ENCODE data around the gene C2. TPM values are rescaled to one million over a fixed set of nuclear protein-coding genes. Genes with fewer than 3 reads are reported as not detected.

Gene C2
- total and polyA plus RNA-seq, 8 donors, result 1.7 to 24.6 (median 4.9) TPM; not detected in 1

- H3K36me3 ChIP-seq, result peaks cover 68 to 100% (median 99%) of the 10 kb centered on the region in 4 donors
- H3K4me1 ChIP-seq, result no peaks in the 10 kb centered on the region
- intact Hi-C loops (cut with DNase I; ENCODE audit: low total_unique reads), result no loop called here
- no peaks in the 10 kb centered on the region for H3K9me3 ChIP-seq
- H3K4me3 ChIP-seq, result no peak overlapping the region
- H3K27me3 ChIP-seq, result no peaks in the 10 kb centered on the region
- WGBS, 5 donors, result 83 to 97% (median 93%) methylated on average over 3 of the region's 3 CpGs
- no peak for DNase-seq
- TF ChIP-seq POLR2AphosphoS5 (IDR thresholded peaks at IDR 0.05) (no peak), CTCF (IDR thresholded peaks at IDR 0.05) (no peak), EP300 (IDR thresholded peaks at IDR 0.05) (no peak), POLR2A (IDR thresholded peaks at IDR 0.05) (no peak)
- no peak overlapping the region for H3K27ac ChIP-seq
Measured at GRCh38 chr6:31889331-31889972, 38.1 kb upstream of the C2 start.

- H3K9me3 ChIP-seq, result no peaks in the 10 kb centered on the region
- WGBS, 5 donors, result 75 to 84% (median 79%) methylated on average over 6 of the region's 6 CpGs
- H3K4me1 ChIP-seq, result peaks cover 8 to 15% (median 14%) of the 10 kb centered on the region in 4 donors
- TF ChIP-seq POLR2AphosphoS5 (IDR thresholded peaks at IDR 0.05), result no peak
- no peak for TF ChIP-seq CTCF (IDR thresholded peaks at IDR 0.05)
- no peak for TF ChIP-seq POLR2A (IDR thresholded peaks at IDR 0.05)
- TF ChIP-seq EP300 (IDR thresholded peaks at IDR 0.05), result no peak
- no peak for DNase-seq
- H3K27me3 ChIP-seq, result no peaks in the 10 kb centered on the region
- intact Hi-C loops (cut with DNase I; ENCODE audit: low total_unique reads), result no loop called here
- H3K36me3 ChIP-seq, result peaks cover 41 to 87% (median 83%) of the 10 kb centered on the region in 4 donors
- H3K4me3 ChIP-seq, result no peak overlapping the region
- H3K27ac ChIP-seq, result no peak overlapping the region
Measured at GRCh38 chr6:31892821-31893220, 34.7 kb upstream of the C2 start.

DNA sequence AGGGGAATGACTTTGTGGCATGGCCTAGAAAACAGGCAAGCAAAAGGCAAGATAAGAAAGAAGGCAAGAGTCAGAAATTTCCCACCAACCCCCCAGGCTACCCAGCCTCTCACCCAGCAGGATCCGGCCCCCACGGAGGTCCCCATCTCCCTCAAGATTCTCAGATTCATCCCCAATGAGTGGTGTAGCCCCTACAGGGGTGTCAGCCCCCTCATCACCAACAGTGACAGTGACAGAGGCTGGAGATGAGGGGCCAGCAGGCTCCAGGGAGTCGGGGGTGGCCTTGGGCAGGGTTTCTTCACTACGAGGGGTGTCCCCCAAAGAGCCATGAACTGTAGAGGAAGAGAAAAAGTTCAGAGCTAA lies 31.0 kb upstream of the C2 start:
- Histone ChIP-seq H3K9me3 (no peaks in the 10 kb centered on the region), H3K4me3 (peak overlapping the region; percentile 96 to 100 (median 100)), H3K36me3 (peaks cover 23 to 50% (median 46%) of the 10 kb centered on the region in 4 donors), H3K27me3 (no peaks in the 10 kb centered on the region), H3K4me1 (peaks cover 25 to 52% (median 44%) of the 10 kb centered on the region in 4 donors), H3K27ac (peak overlapping the region in 4 of 5 donors; percentile 86 to 91 (median 89))
- TF ChIP-seq POLR2A (IDR thresholded peaks at IDR 0.05) (no peak), POLR2AphosphoS5 (IDR thresholded peaks at IDR 0.05) (no peak), EP300 (IDR thresholded peaks at IDR 0.05) (no peak), CTCF (IDR thresholded peaks at IDR 0.05) (no peak)
- WGBS, 5 donors, result 33 to 45% (median 38%) methylated on average over 4 of the region's 4 CpGs
- intact Hi-C loops (cut with DNase I; ENCODE audit: low total_unique reads), result no loop called here
- DNase-seq, result no peak

GRCh38 chr6:31896856-31897611 lies 30.5 kb upstream of the C2 start:
- H3K9me3 ChIP-seq, result no peaks in the 10 kb centered on the region
- peaks cover 20 to 44% (median 40%) of the 10 kb centered on the region in 4 donors for H3K36me3 ChIP-seq
- H3K4me3 ChIP-seq, result peak overlapping the region; percentile 96 to 100 (median 100)
- no peak for TF ChIP-seq POLR2AphosphoS5 (IDR thresholded peaks at IDR 0.05)
- TF ChIP-seq EP300 (IDR thresholded peaks at IDR 0.05), result no peak
- TF ChIP-seq CTCF (IDR thresholded peaks at IDR 0.05), result no peak
- no peak for TF ChIP-seq POLR2A (IDR thresholded peaks at IDR 0.05)
- WGBS, 5 donors, result 1 to 4% (median 2%) methylated on average over 5 to 59 of the region's 62 CpGs
- H3K27ac ChIP-seq, result peak overlapping the region; percentile 70 to 91 (median 89)
- no peak for DNase-seq
- H3K27me3 ChIP-seq, result no peaks in the 10 kb centered on the region
- peaks cover 25 to 54% (median 45%) of the 10 kb centered on the region in 4 donors for H3K4me1 ChIP-seq
- intact Hi-C loops (cut with DNase I; ENCODE audit: low total_unique reads), result no loop called here

All from stomach (tissue), 9 donors.